GM18868 (cell line): ENCODE measurements around the gene MRPL43.

Source experiments
- ATAC-seq: cut with Tn5 transposase; IDR thresholded peaks from one replicate; pipeline ENCODE4 v1.9.1; 2021; ENCODE audit warnings: mild to moderate bottlenecking, moderate library complexity; ENCODE audit not compliant: unreplicated experiment

The MRPL43 gene

DNA sequence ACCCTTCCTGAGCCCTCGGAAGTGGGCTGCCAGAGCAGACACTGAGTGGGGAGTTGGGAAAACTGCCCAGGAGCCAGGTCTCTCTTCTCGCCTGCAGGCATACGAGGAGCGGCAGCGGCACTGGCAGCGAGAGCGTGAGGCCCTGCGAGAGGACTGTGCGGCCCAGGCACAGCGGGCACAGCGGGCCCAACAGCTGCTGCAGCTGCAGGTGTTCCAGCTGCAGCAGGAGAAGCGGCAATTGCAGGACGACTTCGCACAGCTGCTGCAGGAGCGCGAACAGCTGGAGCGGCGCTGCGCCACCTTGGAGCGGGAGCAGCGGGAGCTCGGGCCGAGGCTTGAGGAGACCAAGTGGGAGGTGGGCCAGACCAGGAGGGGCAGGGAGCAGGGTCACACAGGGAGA, 18.1 kb upstream of the MRPL43 start:
- ATAC-seq = no peak

DNA sequence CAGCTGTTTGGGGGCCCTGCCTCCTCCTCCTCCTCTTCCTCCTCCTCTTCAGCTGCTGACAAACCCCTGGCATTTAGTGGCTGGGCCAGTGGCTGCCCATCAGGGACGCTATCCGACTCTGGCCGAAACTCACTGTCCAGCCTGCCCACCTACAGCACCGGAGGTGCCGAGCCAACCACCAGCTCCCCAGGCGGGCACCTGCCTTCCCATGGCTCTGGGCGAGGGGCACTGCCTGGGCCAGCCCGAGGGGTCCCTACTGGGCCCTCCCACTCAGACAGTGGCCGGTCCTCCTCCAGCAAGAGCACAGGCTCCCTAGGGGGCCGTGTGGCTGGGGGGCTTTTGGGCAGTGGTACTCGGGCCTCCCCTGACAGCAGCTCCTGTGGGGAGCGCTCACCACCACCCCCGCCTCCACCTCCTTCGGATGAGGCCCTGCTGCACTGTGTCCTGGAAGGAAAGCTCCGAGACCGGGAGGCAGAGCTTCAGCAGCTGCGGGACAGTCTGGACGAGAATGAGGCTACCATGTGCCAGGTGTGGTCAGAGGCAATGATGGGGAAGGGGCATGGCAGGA, 16.4 kb upstream of the MRPL43 start:
- no peak for ATAC-seq

DNA sequence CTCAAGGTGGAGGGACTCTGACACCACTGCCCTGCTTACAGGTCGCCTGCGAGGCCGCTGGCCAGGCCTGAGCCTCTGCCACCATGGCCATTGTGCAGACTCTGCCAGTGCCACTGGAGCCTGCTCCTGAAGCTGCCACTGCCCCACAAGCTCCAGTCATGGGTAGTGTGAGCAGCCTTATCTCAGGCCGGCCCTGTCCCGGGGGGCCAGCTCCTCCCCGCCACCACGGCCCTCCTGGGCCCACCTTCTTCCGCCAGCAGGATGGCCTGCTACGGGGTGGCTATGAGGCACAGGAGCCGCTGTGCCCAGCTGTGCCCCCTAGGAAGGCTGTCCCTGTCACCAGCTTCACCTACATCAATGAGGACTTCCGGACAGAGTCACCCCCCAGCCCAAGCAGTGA, 15.2 kb upstream of the MRPL43 start:
- no peak for ATAC-seq

DNA sequence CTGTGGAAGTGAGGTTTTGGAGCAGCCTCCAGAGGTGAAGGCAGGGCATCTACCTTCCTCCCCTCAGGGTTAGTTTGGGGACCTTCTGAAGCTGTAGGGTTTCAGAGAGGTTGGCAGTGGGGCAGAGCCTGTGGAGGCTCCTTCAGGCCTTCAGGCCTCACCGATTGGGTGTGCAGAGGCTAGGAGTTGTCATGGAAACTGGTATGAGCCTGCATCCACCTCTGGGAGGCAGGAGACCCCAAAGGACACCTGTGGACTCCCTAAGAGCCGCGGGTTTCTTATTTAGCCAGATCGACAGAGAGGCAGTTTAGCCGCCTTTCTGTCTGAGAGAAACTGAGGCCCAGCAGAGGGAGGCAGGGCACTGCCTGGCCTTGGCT, 14.3 kb upstream of the MRPL43 start:
- ATAC-seq = no peak

DNA sequence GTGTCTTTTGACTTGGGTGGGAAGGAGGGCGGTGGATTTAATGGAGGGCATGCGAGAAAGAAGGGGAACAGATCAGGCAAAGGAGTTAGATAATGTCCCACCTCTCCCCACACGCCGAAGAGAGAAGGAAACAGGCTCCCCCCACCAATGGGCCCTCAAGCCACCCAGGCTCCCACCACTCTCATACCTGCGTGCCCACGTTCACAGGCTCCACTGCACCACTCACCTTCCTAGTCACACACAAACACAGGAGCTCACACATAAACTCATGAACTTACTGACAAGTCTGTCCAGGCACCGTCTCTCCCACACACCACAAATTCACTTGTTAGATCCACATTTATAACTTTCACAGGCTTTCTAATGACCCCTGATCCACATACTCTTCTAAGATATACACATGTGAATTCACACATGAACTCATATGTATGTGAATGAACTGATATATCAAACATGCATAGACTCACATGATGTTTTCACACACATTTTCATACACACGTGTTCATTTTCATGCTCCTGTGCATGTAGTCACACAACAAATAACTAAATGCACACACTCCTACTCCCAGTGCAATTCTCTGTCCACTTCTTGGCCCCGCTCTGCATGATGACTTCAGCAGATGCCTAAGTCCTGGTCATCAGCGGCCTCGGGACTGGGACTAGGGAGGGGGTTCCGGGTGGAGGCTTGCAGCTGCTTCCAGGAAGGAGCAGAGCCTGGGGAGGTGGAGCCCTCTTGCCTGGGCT, 13.8 kb upstream of the MRPL43 start:
- no peak for ATAC-seq

DNA sequence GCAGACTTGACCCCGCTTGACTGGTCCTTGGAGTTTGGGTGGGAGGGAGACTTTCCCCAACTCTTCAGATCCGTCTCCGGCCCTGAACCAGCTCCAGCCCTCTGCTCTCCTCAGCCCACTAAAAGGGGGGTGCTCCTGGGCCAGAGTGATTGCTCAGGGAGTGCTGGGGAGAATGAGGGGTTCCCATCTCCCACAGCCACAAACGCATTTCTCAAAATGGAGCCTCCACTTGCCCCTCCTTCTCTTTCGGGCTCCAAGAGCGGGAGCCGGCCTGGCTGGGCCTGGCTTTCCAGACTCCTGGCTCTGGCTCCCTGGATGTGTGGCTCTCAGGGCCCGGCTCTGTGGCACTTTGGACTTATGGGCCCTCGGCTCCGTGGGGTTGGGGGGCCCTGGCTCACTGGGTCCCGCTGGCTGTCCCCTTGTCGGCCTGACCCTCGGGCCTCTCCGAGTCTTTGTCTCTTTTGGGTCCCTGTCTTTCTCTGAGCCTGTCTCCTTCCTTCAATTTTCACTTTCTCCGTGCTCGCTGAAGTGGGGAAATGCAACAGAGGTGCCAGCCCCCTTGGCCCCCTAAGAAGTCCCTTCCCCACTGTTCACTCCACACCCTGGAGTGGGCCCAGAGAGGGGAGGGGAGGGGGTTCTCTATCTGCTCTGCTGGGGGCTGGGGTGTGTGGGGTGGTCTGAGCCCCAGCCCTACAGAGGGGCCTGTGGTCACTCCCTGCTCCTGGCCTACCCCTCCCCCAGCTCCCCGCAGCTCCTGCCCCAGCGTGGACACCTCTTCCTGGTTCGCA, 13.0 kb upstream of the MRPL43 start:
- ATAC-seq = no peak

DNA sequence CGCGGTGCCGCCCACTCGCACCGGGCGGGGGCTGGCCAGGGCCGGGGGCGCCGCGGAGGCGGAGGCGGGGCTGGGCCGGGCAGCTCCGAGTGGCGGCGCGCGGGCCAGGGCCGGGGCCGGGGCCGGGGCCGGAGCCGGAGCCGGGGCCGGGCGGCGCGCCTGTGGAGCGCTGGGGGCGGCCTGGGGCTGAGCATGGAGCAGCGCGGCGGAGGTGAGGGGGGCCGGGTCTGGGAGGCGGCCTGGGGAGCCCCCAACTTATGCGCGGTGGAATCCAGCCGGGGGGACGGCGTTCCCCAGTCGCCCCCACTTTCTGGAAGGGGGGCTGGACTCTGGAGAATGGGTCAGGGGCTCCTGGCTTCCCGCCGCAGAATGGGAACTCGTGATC, 12.4 kb upstream of the MRPL43 start, which contains the start of gene LZTS2:
Gene LZTS2 (plus strand): TSS at position 67 of the 385 bp plus-strand sequence. CDS start 2,731 bp downstream, outside the sequence.
- ATAC-seq = no peak

DNA sequence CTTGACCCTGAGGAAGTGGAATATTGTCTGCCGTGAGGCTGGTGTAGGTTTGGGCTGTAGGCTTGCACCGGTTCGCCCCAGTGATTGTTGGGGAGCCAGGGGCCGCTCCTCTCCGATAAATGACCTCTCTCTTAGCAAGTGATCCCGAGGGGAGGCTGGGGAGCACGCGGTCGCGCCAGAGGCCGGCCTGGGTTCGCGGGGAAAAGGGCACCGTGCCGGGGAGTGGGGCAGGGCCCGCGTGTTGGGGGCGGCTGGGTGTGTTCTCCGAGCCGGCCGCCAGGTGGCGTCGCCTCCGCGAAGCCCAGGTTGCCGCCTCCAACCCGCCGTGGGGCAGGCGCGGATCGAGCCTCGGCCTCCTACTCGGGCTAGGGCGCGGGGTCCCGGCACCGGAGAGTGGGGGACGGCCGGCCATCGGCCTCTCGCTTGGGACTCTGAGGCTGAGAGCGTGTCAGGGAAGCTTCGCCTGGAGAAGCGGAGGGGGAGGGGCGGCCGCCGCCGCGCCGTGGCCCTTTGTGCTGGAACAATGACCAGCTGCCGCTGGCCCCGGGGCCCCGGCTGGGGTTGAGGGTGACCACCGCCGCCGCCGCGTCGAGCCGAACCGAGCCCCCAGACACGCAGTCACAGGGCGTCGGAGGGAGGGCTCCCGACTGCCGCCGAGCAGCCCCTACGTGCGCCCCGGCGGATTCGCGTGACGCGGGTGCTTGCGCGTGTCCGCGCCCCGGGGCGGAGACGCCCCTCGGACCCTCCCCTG, 11.9 kb upstream of the MRPL43 start:
- peak; percentile 49 for ATAC-seq

DNA sequence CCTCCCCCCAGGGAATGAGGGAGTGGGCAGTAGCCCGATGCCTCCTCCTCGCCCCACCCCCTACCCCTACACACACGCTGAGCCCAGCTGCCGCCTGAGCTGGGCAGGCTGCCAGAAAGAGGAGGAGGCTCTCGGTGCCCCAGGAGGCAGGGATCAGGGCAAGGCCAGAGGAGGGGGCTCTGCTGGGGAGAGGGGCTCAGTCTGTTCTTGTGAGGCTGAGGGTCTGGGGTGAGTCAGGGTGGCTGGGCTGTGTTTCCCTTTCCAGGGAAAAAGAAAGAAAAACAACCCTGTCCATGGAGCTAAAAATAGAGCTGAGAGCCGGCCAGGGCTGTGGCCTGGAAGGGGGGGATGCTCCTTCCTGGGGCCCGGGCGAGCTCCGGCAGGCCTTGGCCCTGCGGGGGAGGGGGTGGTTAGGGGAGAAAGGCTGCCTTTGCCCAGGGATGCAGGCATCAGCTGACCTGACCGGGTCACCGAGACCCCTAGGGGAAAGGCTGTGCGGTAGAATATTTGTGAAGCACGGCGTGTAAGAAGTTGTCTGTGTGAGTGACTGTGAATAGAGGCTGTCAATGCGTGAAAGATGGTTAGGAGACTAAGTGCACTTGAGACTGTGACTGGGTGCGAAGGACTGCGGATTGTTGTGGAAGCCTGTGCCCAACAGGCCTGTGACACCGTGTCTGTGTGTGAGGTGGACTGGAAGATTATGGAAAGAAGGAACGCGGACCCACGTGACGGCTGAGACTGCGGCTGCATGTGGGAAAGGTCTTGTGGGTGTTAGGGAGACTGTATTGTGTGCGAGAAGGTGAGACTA, 11.1 kb upstream of the MRPL43 start:
- no peak for ATAC-seq

DNA sequence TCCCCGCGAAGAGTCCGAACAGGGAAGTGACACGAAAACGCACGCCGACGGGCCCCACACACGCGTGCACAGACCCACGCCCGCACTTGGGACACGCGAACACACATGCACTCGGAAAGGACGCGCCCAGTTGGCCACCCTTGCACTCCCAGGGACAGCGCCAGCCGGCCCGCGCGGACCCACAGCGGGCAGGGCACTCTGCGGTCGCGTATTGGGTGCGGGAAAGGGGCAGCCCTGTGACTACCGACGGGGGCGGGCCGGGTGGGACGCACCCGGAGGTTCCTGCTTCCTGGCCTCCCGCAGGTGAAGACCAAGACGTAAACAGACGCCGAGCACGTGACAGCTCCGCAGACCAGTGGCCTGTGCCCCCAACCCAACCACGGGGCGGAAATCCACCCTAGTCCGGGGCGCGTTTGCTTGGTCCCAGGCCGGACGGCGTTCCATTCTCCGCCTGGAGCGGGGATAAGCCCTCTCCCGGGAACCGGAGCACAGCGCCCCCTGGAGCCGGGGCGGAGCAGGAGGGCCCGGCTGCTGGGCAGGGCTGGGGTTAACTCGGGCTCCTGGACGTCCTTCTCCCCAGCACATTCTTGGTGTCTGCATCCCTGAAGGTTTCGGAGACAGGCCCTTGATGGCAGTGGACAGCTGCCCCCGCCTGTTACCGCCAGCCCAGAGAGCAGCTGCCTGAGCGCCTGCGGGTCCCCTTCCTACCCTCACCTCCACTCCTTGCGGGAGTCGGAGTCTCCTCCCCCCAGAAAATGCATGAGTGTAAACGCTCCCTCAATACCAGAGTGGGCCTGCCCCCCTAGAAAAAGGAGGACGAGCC, 10.3 kb upstream of the MRPL43 start:
- peak; percentile 28 for ATAC-seq

DNA sequence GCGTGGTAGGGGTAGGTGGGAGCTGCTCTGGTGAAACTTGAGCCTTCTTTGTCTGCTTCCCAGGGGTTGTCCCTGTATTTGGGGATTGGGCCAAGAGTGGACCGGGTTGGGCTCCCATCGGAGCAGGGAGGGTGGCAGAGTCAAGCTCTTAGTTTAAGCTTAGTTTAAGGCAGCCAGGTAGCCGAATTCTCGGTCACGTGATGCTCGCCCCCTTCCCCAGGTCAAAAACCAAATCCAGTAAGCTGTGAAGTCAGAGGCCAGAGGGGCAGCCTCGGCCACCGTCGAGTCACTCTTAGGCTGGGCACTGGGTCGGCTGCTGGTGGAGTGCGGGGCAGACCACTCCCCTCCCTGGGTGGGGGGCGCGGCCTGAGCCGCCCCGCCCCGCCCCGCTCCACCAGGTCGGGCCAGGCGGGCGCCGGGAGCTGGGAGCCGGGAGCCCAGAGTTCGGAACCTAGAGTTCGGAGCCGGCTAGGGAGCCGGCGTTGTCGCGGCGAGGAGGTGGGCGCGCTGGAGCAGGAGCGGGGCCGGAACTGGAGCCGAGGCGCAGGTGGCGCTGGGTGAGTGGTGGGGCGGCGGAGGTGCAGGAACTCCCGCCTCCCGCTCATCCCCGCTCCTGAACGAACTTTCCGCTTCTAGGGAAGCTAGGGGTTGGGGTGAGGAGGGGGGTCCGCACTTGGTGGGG, 9.5 kb upstream of the MRPL43 start:
- ATAC-seq = peak; percentile 22

DNA sequence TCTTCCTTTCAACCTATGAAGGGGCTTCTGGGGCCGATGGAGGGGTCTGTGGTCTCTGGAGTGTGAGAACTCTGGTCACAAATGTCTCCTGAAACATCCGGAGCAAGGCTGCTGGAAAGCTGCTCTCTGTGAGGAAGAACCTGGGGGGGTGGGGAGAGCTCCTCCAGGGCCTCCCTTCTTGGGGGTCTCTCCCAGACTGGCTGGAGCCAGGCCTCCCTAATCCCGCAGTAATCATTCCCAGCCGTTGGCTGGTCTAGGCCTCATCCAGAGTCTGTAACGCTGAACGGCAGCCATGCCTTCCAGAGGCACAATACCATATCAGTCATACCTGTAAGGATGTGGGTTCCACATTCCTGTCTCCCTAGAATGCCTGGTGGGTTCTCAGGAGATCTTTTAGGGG, 7.9 kb upstream of the MRPL43 start:
- no peak for ATAC-seq

DNA sequence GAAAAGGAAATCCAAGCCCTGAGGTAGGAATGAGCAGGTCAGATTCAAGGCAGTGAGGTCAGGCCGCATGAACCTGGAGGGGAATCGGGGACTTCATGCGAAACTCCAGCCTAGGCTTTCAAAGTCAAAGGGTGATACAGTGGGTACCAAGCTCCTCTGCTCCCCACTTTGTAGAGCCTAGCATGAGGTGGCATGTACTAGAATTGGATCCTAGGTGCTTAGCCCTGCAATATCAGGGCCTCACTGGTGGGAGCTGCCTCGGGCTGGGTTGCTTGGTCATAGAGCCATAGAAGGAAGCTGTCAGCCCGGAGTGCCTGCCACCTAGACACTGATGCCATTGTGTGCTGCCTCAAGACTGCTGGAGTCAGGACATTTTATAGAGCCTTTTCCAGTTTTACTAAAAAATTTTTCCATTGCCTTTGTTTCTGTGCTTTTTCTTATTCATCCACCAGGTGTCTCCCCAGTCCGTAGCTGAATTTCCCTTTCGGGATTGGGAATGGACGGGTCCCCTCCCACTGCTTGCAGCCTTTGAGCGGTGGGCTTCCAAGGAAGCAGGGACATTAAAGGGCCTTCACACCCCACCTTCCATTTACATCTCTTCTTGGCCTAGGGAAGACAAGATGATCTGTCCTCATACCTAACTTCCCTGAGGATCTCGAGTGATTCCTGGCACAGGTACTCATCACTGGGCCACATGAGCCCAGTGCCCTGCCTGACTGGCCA, 6.8 kb upstream of the MRPL43 start:
- ATAC-seq = no peak

DNA sequence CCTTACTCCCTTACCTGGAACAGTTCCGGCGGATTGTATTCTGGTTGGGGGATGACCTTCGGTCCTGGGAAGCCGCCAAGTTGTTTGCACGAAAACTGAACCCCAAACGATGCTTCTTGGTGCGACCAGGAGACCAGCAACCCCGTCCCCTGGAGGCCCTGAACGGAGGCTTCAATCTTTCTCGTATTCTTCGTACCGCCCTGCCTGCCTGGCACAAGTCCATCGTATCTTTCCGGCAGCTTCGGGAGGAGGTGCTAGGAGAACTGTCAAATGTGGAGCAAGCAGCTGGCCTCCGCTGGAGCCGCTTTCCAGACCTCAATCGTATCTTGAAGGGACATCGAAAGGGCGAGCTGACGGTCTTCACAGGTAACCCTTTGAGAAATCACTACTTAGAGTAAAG, 1.8 kb upstream of the MRPL43 start:
- no peak for ATAC-seq

DNA sequence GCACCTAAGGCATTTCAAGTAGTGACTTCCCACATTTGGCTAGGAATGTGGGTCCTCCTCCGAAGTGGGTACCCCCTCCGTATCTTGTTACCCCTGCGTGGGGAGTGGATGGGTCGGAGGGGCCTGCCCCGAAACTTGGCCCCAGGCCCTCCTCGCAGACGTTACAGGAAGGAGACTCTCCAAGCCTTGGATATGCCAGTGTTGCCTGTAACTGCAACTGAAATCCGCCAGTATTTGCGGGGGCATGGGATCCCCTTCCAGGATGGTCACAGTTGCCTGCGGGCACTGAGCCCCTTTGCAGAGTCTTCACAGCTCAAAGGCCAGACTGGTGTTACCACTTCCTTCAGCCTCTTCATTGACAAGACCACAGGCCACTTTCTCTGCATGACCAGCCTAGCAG, 869 bp upstream of the MRPL43 start:
- ATAC-seq = no peak

DNA sequence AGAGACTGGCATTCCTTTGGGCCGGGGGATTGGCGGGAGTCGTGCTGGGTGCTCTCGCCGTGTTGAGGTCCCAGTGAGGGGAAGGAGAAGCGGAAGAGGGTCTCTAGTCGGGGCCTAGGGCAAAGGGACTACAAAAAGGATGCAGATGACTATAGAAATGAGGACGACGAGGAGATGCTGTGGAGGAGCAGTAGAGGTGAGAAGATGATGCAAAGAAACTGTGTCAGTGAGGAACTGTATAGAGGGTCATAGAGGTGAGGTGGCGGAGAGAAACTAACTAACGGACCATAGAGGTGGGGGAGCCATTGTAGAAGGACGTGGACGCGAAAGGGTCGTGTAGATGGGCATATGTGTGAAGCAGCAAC, 370 bp upstream of the MRPL43 start:
- ATAC-seq = peak; percentile 5

DNA sequence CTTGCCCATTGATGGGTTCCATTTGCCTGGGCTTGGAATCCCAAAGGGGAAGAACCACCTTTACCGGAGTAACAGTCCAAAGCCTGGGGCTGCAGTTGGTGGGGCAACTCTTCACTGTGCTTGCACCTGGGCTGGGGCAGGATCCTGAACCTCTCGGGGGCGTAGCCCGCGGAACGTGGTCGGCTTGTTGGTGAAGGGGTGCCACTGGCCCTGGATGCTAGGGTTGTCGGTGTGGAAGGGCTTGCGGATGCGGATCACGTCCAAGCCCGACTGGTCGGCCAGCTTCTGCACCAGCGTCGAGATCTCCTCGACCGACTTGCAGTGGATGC, 710 bp downstream of the MRPL43 start:
- ATAC-seq = no peak

DNA sequence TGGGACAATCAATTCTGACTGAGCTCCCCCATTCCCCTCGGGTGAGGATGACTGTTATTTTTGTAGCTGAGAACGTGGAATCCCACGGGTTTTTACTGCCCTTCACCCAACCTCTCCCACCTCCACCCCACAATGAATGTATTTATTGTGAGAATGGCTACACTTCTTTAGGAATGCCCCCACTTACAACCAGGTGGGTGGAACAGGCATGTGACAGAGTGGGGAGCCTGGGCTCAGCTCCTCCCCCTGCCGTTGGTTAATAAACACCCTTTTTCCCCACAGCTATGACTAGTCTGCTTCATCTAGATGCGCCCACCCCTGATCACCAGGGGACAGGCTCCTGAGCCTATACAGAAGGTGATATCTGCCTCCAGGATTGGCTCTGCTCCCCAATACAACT, 2.0 kb downstream of the MRPL43 start:
- no peak for ATAC-seq
